ENCODE results near the gene CYP11A1.

The CYP11A1 gene

DNA sequence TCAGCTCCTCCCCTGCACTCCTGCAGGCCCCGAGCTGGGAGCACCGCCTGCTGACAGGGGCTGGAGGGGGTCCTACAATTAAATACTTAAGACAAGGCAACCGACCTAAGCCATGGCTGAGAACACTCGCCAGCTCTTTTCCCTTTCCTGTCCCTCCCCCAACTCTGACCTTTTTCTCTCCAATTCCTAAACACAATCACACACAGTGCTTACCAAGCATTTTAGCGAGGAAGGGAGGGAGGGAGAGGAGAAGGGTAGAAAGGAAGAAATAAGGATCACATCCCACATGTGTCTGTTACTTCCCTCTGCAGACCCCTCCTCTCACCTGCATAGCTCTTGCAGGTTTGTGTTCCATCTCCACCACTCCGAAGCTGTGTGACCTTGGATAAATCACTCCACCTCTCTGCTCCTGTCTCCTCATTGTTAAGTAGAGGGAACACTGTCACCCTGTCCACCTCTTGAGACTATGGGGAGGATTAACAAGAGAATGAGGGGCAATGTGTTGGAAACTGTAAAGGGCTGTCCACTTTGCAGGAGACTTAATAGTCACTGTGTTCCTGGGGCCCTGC, 63.6 kb downstream of the CYP11A1 start:
- H3K4me3 ChIP-seq (ENCODE audit: low read depth, low read length) = no peak overlapping the region
- TF ChIP-seq, protein P1, sequence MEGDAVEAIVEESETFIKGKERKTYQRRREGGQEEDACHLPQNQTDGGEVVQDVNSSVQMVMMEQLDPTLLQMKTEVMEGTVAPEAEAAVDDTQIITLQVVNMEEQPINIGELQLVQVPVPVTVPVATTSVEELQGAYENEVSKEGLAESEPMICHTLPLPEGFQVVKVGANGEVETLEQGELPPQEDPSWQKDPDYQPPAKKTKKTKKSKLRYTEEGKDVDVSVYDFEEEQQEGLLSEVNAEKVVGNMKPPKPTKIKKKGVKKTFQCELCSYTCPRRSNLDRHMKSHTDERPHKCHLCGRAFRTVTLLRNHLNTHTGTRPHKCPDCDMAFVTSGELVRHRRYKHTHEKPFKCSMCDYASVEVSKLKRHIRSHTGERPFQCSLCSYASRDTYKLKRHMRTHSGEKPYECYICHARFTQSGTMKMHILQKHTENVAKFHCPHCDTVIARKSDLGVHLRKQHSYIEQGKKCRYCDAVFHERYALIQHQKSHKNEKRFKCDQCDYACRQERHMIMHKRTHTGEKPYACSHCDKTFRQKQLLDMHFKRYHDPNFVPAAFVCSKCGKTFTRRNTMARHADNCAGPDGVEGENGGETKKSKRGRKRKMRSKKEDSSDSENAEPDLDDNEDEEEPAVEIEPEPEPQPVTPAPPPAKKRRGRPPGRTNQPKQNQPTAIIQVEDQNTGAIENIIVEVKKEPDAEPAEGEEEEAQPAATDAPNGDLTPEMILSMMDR (IDR thresholded peaks at IDR 0.05; ENCODE audit: low read depth, low read length, missing control alignments) = no peak
- DNase-seq (ENCODE audit: low read depth) = no peak
- in situ Hi-C loops (cut with HindIII; ENCODE audit: low sequenced_read_pairs) = loop anchor here (25.0 kb wide), 1 partner anchor 317 kb away; the partner anchor contains the start of genes PML and STOML1

DNA sequence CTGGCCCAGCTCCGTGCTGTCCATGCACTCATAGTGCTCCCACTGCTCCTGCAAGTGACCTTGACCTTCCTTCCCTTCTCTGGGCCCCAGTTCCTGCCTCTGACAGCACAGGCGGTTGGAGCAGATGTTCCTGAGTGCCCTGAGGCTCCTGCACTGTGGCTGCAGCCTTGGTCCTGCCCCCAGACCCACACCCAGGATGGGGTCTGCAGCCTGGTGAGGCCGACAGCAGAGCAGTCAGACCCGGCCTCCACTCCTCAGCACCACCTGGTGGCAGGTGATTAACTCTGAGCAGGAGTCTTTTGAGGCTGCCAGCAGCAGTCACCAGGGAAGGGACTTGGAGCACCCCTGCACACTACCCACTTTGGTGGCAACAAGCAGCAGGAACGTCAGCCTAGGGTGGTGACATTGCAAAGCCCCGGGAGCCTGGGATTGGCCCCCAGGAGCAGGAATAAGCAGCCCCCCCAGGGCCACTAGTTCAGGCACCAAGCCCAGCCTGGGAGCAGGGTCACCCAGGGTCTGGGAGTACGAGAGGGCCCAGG, 64.6 kb downstream of the CYP11A1 start:
- no peak for DNase-seq (ENCODE audit: low read depth)
- TF ChIP-seq, protein P1 (IDR thresholded peaks at IDR 0.05; ENCODE audit: low read depth, low read length, missing control alignments) = peak; percentile 77
- H3K4me3 ChIP-seq (ENCODE audit: low read depth, low read length) = no peak overlapping the region
- in situ Hi-C loops (cut with HindIII; ENCODE audit: low sequenced_read_pairs) = loop anchor here (25.0 kb wide), 1 partner anchor 316 kb away; the partner anchor contains the start of genes PML and STOML1

DNA sequence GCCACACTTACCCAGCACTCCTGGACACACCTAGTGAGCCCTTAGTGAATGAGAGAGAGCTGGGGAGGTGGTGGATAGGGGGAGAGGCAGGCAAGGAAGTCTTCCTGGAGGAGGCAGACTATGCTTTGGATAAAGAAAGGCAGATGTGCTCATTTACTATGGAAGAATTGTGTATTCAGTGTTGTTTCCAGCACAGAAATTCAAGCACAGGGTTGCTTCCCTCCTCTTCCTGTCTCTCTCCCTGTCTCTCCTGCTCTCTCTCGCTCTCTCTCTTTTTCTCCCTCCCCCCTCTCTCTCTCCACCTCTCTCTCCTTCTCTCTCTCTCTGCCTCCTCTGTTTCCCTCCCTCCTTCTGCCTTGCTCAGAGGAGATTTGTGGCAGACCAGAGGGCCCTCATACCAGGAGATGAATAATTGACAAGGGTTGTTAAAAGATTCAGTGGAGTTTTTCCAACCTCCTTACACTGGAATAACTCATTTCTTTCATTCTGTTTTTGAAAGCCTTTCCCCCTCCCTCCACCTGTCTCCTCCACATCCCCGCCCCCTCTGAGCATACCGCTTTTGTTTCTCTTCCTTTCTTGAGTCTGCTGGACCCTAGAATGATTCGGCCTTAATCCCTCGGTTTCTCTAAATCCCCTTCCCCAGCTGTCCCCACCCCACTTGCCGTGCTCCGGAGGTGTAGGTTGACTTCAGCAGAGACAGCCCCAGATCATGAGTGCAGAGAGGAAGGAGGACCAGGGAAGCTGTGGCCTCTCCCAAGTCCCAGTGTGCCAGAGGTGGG, 65.7 kb downstream of the CYP11A1 start:
- no peak overlapping the region for H3K4me3 ChIP-seq (ENCODE audit: low read depth, low read length)
- no peak for DNase-seq (ENCODE audit: low read depth)
- in situ Hi-C loops (cut with HindIII; ENCODE audit: low sequenced_read_pairs) = loop anchor here (25.0 kb wide), 1 partner anchor 314 kb away; the partner anchor contains the start of genes PML and STOML1
- TF ChIP-seq, protein P1 (IDR thresholded peaks at IDR 0.05; ENCODE audit: low read depth, low read length, missing control alignments) = no peak

DNA sequence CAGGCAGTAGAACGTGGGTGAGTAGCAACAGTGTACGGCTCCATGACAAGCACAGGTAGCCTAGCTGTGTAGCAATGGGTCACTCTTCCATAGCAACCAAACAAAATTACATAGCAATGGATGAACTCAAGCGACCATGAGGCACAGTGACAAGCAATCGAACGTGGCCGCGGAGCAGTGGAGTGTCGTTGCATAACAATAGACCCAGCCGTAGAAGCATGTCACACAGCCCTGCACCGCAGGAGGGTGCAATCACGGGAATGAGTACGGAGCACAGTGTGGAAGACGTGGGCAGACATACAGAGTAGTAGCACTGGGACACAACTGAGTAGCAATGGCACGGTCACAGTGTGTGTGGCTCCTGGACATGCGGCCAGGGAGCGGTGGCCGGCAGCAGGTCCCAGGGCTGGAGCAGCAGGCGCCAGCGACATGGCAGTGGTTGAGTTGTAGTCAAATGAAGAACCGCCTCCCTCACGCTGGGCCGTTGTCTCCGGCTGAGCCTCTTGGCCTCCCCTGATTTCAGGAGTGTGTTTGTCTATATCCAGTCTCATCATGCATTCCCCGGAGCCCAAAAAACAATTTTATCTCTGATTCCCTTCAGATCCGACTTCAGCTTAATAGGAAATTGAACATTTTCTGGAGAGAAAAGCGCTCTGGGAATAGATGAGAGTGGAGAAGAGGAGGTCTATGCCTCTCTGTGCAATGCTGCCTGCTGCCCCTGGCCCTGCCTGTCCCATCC, 67.2 kb downstream of the CYP11A1 start:
- no peak for DNase-seq (ENCODE audit: low read depth)
- H3K4me3 ChIP-seq (ENCODE audit: low read depth, low read length) = no peak overlapping the region
- TF ChIP-seq, protein P1 (IDR thresholded peaks at IDR 0.05; ENCODE audit: low read depth, low read length, missing control alignments) = no peak
- in situ Hi-C loops (cut with HindIII; ENCODE audit: low sequenced_read_pairs) = loop anchor here (25.0 kb wide), 1 partner anchor 313 kb away; the partner anchor contains the start of genes PML and STOML1

DNA sequence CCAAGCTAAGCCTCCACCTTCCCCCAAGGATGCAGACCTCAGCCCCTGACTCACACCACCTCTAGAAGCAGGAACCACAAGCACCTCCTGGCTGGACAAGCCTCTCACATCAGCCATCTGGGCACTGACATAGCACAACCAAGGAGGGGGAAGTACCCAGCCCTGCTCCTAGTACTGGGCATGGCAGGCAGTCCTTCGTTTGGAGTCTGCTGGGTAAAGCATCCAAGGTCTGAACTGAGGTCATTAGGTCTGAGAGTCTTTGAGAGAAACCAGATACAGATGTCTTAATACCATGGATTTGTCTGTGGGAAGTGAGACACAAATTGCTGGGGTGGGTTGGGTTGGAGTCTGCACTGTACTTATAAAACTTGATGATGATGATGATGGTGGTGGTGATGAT, 69.6 kb downstream of the CYP11A1 start:
- in situ Hi-C loops (cut with HindIII; ENCODE audit: low sequenced_read_pairs) = no loop called here
- TF ChIP-seq, protein P1 (IDR thresholded peaks at IDR 0.05; ENCODE audit: low read depth, low read length, missing control alignments) = no peak
- no peak for DNase-seq (ENCODE audit: low read depth)
- no peak overlapping the region for H3K4me3 ChIP-seq (ENCODE audit: low read depth, low read length)

DNA sequence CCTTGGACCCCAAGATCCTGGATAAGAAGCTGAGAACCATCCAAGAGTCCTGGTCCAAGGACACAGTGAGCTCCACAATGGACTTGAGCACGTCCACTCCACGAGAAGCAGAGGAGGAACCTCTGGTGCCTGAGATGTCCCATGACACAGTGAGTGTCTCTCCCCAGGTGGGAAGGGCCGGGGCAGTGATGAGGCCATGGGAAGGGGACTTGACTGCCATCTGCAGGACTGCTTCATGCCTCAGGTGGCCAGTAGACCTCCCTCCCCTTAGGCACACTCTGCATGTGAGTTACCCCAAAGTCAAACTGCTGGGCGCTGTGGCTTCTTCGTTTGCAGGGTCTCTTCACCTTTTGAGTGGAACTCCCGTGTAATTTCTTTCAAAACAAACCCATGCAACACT, 71.6 kb downstream of the CYP11A1 start:
- TF ChIP-seq, protein P1 (IDR thresholded peaks at IDR 0.05; ENCODE audit: low read depth, low read length, missing control alignments) = no peak
- no peak overlapping the region for H3K4me3 ChIP-seq (ENCODE audit: low read depth, low read length)
- in situ Hi-C loops (cut with HindIII; ENCODE audit: low sequenced_read_pairs) = no loop called here
- no peak for DNase-seq (ENCODE audit: low read depth)

Data from astrocyte of the cerebellum (primary cell).